GM19035 (cell line): Measurements from ENCODE around the gene CACNA1C.

ENCODE experiments used
- ATAC-seq: cut with Tn5 transposase; IDR thresholded peaks from one replicate; pipeline ENCODE4 v1.9.1; 2021; ENCODE audit not compliant: unreplicated experiment

Gene CACNA1C

DNA sequence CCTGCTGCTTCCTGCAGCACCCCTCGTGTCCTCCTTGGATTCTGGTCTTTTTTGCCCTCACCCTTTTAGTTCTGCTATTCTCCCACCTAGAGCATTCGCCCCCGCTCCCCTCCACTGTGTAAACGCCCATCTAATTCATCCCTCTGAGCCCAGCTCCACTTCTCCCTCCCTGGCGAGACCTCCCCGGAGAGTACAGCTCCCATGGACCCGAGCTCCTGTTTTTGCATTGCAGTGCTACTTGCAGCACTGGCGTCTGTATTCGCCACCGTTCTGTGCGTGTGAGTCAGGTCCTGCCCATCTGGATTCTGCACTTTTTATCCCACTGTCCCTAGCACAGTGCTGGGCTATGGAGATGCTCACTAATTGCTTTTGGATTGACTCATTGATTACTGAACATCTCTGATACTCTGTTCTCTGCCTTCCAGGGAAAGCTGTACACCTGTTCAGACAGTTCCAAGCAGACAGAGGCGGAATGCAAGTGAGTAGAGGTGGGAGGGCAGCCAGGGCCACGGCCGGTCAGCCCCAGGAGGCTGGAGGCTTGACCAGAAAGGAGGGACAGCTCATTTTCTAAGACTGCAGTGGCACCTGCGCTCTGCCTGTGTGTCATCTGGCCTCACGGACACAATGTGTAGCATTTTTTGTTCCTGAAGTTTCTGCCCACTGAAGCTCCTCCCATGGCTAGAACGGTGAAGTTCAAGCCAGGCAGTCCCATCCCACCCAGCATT, 553.6 kb downstream of the CACNA1C start:
- no peak for ATAC-seq

DNA sequence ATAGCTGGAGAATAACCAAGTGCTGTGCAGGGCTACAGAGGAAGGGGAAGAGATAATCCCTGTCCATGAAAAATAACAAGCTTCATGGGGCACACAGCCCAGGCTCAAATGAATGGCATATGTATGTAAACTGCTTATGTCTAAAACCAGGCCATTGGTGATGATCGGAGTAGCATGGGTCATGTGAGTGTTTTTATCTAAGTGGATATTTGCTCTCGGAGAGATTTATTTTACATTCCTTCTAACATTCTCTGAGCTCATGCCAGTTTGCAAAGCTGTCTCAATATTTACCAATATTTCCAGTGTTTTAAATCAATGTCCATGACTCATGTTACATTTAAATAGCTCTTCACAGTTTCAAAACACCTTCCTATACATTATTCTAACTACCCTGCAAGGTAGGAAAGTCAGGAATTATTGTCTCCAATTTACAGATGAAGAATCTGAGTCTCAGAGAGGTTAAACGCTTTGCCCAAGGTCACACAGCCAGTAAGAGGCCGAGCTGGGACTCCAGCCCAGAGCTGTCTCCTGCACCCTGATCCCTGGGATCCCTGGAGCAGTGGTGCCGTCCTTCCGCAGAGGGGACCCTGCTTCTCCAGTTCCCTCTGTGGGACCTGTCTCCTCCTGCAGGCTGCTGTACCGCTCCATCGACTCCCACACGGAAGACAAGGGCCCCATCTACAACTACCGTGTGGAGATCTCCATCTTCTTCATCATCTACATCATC, 555.3 kb downstream of the CACNA1C start:
- no peak for ATAC-seq

DNA sequence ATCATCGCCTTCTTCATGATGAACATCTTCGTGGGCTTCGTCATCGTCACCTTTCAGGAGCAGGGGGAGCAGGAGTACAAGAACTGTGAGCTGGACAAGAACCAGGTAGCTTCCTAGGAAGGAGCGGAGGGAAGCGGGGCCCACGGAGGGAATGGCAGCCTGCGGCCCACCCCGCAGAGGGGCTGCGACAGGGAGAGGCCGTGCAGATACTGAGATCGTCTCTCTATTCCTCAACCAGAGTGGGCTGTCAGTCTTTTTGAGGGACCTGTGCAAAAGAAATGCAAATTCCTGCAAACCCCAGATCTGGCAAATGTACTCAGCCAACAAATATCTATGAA, 555.8 kb downstream of the CACNA1C start:
- ATAC-seq: no peak

DNA sequence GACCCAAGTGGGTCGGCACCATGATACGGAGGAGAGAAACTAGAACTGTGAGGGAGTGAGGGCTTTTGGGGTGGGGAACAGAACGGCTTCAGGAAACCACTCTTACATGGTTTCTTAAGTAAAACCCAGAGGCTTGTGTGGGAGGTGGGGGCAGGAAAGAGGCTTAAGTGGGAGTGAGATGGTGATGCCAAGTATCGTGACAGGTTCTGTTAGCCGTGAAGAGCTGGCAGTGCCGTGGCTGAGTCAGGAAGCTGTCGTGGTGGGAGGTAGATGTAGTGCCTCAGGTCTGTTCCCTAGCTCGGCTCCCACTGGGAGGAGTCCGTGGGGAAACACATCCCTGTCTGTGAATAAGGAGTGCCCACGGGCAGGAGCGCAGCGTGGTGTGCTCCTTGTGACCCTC, 556.2 kb downstream of the CACNA1C start:
- no peak for ATAC-seq

DNA sequence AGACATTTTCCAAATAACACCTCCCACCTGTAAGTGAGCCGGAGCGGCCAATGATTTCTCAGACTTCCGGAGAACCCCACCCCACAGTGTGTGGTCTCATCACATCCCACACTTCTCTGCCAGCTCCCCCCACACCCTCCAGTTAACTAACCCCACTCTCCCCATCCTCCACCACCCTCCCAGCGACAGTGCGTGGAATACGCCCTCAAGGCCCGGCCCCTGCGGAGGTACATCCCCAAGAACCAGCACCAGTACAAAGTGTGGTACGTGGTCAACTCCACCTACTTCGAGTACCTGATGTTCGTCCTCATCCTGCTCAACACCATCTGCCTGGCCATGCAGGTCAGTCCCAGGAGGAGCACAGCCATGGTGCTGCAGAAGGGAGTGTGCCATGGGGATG, 557.6 kb downstream of the CACNA1C start:
- ATAC-seq: no peak

- no peak for ATAC-seq
Measured at GRCh38 chr12:2613326-2614073, 560.7 kb downstream of the CACNA1C start.

DNA sequence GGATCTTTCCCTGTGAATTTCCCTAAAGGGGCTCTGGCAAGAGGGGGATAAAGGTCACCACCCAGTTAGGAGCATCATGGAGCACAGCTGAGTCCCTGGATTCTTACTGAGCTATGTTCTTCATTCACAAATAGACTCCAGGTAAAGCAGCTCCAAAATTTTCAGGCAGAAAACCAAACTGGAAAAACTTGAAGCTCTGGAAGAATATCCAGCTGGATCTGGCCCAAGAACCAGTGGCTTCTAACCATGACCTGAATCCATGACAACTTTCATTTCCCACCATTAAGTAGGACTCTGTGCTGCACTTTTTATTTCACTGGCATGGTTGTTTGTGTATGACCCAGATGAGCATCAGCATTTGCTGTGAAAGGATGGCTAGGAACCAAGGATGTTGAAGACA, 561.6 kb downstream of the CACNA1C start:
- no peak for ATAC-seq

DNA sequence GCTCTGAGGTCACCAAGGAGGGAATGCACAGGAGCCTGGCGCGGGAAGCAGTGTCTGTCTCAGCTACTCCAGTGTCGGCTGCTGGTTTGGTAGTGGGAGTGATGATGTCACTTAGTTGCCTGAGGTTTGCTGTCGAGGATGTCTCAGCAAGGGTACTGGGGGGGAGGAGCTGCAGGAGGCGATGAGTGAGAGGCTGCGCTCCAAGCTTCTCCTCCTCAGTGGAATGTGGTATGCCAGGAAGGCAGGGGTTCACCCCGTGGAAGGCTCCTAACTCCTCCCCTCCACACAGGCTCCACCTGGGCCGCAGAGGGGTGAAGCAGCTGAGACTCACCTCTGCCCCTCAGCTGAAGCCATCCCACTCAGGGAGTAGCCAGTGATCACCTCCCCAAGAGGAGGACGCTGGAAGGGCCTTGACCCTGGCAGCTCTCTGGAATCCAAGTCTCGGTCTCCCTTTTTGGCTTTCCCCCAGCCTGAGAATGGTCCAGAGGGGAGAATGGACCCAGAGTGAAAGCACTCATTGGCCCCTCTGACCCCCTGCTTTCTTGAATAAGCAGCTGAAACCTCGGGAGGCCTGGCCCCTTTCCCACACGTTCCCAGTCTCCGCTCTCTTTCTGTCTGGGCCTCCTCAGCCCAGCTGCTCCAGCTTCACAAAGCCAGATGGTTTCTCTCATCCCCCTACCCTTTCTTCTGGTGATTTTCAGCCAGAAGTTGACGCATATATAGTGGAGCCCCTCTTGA, 563.0 kb downstream of the CACNA1C start:
- ATAC-seq: no peak

DNA sequence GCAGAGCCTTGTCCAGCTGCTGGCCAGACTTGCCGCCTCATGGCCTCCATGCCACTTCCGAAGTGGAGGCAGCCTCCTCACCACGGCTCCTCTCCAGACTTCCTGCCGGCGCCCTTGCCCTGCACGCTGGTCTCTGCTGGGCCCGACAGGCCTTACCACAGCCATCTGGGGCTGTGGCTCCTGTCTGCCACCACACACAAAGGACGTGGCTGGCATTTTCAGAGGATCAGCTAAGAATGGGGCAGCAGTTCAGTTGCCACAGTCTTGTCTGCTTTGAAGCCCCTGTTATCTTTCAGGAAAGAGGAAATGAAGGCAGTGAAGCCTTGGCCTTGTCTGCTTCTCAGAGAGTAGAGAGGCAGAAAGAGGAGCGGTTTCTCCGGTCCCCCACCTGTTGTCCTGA, 564.0 kb downstream of the CACNA1C start:
- ATAC-seq: no peak

DNA sequence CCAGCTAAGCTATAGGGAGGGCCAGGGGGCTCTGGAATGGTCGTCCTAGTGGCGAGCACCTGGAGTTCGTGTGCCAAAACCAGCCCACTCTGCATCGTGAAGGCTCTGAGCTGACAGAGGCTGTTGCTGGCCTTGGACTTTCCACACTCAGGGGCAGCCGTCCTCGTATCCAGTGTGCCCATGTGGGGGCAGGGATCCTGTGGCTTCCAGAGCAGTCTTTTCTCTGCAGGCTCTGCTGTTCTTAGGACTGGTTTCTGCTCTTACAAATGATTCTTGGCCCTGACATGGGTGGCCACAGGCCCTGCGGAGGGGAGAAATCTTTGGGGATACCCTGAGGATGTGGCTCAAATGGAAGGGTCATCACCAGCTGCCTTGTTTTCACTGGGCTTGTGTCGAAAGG, 564.6 kb downstream of the CACNA1C start:
- ATAC-seq: no peak

DNA sequence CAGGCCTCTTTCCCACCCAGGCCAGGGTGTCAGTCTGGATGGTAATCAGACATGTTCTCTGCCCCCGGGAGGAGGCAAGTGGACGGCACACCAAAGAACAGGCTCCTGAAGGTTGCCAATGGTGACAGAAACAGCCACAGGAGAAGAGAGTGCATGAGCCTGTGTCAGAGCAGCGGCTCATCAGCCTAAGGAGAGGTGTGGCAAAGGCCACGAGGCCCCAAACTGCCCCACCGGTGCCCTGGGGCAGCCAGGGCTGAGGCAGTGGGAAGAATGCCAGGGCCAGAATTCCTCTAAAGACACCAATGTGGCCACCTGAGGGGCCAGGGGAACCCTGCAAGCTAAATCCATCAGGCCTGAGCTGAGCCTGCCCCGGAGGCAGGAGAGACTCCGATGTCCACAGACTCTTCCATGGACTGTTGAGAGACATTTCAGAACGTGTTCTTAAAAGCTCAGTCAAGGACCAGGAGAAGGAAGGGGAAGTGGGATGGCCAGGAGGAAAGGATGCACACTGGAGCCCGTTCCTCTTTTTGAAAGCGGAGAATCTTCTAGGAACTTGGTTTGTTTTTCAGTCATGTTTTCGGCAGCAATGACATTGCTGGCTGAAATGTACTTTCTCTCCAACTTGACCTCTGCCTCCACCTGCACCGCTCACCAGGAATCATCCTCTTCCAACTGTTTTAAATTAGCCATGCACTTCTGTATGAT, 565.7 kb downstream of the CACNA1C start:
- no peak for ATAC-seq

DNA sequence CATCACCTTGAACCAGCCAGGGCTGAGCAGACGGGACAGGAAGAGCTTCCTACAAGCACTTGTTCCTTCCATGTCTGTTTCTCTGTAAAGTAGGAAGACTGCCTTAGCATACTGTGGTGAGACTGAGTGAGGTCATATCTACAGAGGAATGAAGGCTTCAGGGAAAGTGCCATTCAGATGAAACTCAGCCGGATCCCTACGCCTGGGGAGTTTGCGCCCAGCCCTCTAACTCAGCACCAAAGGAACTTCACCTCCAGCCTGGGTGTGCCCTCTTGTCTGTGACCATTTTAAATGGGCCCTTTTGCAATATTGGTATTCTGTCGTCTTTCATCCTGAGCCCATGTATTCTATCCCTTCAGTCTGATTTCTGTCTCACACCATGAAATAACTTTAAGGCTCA, 566.3 kb downstream of the CACNA1C start:
- ATAC-seq: no peak

DNA sequence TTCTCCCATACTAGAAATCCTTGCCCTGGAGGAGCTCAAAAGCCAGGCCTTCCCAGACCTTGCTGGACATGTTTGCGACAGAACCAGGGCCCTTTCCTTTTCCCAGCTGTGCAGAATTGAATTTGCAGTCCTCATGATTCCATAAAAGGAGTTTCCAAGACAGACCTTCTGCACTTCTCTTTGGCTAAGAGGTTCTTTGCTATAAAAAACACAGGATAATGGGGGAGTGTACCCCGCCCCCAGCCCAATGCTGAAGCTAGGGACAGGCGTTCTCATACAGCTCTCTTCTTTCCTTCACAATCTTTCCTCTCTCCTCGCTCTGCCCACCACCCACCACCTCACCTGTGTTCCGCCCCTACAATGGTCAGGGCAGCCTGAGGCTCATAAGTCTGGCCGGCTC, 569.7 kb downstream of the CACNA1C start:
- ATAC-seq: no peak

- ATAC-seq: no peak
Measured at GRCh38 chr12:2623472-2623871, 570.7 kb downstream of the CACNA1C start.

DNA sequence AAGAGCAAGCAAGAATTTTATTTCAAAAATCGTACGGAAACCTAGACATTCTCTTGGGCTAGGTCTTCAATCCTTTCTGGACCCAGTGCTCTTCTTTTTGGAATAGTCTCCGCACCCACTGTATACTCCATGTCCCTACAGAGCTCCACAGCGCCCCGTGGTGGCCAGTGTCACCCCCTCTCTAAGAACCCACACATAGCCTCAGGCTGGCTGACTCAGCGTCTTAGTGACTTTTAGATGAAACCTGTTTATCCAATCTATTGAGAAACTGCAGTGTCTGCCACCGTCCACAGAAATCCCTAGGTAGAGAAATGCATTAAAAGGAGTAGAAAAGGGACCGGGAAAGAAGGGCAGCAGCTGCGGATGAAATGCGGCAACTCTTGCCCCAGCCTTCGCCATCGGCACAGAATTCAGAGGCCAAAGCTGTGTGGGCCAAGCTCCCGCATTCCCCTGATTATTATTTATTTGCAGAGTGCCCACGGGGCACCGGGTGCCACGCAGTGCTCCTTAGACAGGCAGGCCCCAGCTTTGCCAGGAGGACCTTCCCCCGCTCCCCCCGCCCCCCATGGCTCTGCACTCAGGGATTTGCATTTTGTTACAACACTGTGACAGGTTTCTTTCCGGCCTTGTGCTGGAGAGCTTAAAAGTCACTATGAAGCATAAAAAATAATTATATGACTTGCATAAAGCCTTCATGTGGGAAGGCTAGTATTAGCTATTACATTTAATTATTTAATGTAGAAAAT, 571.9 kb downstream of the CACNA1C start:
- no peak for ATAC-seq

DNA sequence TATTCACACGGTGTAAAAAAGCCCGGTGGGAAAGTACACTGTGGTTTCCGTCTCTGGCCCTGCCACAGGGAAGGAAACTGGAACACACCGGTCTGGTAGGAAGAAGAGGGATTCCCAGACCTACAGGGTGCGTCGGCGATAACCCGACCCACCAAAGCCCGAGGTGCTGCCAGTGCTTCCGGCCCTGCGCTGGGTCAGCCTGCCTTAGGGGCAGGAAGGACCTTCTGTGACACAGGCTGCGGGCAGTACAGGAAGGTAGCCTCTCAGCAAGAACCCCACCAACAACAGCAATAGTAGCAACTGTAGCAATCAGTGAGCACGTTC, 572.5 kb downstream of the CACNA1C start:
- no peak for ATAC-seq

- ATAC-seq: no peak
Measured at GRCh38 chr12:2627076-2627834, 574.5 kb downstream of the CACNA1C start.

- ATAC-seq: no peak
Measured at GRCh38 chr12:2627835-2628191, 575.0 kb downstream of the CACNA1C start.

GRCh38 chr12:2628401-2628800, 575.6 kb downstream of the CACNA1C start:
- ATAC-seq: no peak

DNA sequence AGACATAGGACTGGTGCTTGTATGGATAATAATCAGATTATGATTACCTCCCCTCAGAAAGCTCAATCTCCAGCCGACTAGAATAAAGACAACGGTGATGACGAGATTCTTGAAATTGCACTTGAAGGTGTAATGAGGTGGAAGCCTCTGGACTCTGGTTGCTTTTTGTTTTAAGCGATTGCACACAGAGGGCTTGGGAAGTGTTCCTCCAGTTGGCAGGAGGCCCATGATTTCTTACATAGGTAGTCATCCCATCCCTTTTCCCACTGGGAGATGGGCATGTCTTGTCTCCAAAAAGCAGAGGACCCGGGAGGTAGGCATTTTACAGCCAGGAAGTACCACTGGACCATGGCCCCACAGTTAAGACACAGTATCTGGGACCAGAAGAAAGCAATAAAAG, 576.3 kb downstream of the CACNA1C start:
- no peak for ATAC-seq
